Measurements from ENCODE around the gene VIT. TPM values are rescaled to one million over a fixed set of nuclear protein-coding genes. Genes with fewer than 3 reads are reported as not detected.
A peak's percentile ranks its signal among the peaks of the same experiment; 100 is the strongest.

VIT gene
- total RNA-seq, 6 experiments from 2014 or later, result 3.7 to 11.6 (median 9.7) TPM

DNA sequence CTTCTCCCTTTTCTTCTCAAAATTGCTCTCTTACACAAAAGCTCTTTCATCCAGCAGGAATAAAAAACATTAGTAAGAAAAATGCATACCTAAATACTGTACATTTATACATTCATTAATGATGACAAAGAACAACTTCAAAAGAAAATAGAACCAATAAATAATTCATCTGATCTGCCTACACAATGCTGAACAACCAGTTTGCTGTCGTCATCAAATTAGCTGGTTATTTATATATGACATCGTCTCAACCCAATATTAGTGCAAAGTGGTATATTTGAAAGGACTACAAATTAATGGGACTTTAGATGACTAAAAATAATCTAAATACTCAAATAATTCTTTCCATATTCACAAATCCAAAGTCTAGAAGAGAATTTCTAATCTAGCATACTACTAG is 24.8 kb upstream of the VIT start:
- DNase-seq, result no peak
- Mint-ChIP-seq H3K4me1 (ENCODE audit: low read depth) (peaks cover 62% of the 10 kb centered on the region), H3K27ac (peak overlapping the region; percentile 90), H3K36me3 (ENCODE audit: low read depth) (no peaks in the 10 kb centered on the region), H3K4me3 (peak overlapping the region; percentile 64; the same call in 1 of the 2 replicates), H3K9me3 (no peaks in the 10 kb centered on the region), H3K27me3 (ENCODE audit: insufficient read depth) (no peaks in the 10 kb centered on the region)
- TF ChIP-seq, protein P1, sequence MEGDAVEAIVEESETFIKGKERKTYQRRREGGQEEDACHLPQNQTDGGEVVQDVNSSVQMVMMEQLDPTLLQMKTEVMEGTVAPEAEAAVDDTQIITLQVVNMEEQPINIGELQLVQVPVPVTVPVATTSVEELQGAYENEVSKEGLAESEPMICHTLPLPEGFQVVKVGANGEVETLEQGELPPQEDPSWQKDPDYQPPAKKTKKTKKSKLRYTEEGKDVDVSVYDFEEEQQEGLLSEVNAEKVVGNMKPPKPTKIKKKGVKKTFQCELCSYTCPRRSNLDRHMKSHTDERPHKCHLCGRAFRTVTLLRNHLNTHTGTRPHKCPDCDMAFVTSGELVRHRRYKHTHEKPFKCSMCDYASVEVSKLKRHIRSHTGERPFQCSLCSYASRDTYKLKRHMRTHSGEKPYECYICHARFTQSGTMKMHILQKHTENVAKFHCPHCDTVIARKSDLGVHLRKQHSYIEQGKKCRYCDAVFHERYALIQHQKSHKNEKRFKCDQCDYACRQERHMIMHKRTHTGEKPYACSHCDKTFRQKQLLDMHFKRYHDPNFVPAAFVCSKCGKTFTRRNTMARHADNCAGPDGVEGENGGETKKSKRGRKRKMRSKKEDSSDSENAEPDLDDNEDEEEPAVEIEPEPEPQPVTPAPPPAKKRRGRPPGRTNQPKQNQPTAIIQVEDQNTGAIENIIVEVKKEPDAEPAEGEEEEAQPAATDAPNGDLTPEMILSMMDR (IDR thresholded peaks at IDR 0.05), result no peak

- Mint-ChIP-seq H3K27me3 (ENCODE audit: insufficient read depth) (no peaks in the 10 kb centered on the region), H3K4me3 (no peak overlapping the region), H3K36me3 (ENCODE audit: low read depth) (no peaks in the 10 kb centered on the region), H3K4me1 (ENCODE audit: low read depth) (peaks cover 67% of the 10 kb centered on the region), H3K27ac (peak overlapping the region; percentile 90; the same call in 1 of the 2 replicates), H3K9me3 (no peaks in the 10 kb centered on the region)
- peak; percentile 56 for DNase-seq
- TF ChIP-seq, protein P1 (IDR thresholded peaks at IDR 0.05), result peak; percentile 81
These were observed 24.3 kb upstream of the VIT start for GRCh38 chr2:36672199-36672598.

GRCh38 chr2:36675579-36676282 is 20.8 kb upstream of the VIT start:
- no peak overlapping the region for H3K4me3 Mint-ChIP-seq
- DNase-seq, result no peak
- H3K27me3 Mint-ChIP-seq (ENCODE audit: insufficient read depth), result peaks cover 1% of the 10 kb centered on the region; the same call in 1 of the 2 replicates
- peaks cover 15% of the 10 kb centered on the region for H3K9me3 Mint-ChIP-seq
- no peak overlapping the region for H3K27ac Mint-ChIP-seq
- H3K4me1 Mint-ChIP-seq (ENCODE audit: low read depth), result peaks cover 80% of the 10 kb centered on the region
- TF ChIP-seq, protein P1 (IDR thresholded peaks at IDR 0.05), result no peak
- peaks cover 13% of the 10 kb centered on the region; the same call in 1 of the 2 replicates for H3K36me3 Mint-ChIP-seq (ENCODE audit: low read depth)

- Mint-ChIP-seq H3K27me3 (ENCODE audit: insufficient read depth) (peaks cover 1% of the 10 kb centered on the region; the same call in 1 of the 2 replicates), H3K36me3 (ENCODE audit: low read depth) (peaks cover 13% of the 10 kb centered on the region; the same call in 1 of the 2 replicates), H3K27ac (no peak overlapping the region), H3K4me3 (no peak overlapping the region), H3K9me3 (peaks cover 15% of the 10 kb centered on the region), H3K4me1 (ENCODE audit: low read depth) (peaks cover 74% of the 10 kb centered on the region)
- DNase-seq, result no peak
- TF ChIP-seq, protein P1 (IDR thresholded peaks at IDR 0.05), result no peak
These were observed 20.1 kb upstream of the VIT start for GRCh38 chr2:36676364-36676763.

- H3K36me3 Mint-ChIP-seq (ENCODE audit: low read depth), result peaks cover 13% of the 10 kb centered on the region; the same call in 1 of the 2 replicates
- peaks cover 1% of the 10 kb centered on the region; the same call in 1 of the 2 replicates for H3K27me3 Mint-ChIP-seq (ENCODE audit: insufficient read depth)
- H3K4me3 Mint-ChIP-seq, result no peak overlapping the region
- peaks cover 66% of the 10 kb centered on the region for H3K4me1 Mint-ChIP-seq (ENCODE audit: low read depth)
- TF ChIP-seq, protein P1 (IDR thresholded peaks at IDR 0.05), result no peak
- no peak overlapping the region for H3K27ac Mint-ChIP-seq
- DNase-seq, result no peak
- peaks cover 15% of the 10 kb centered on the region for H3K9me3 Mint-ChIP-seq
These were observed 19.1 kb upstream of the VIT start for GRCh38 chr2:36677386-36677785.

Measured in HFFc6 (cell line).